Esophagus (tissue), 2 donors: ENCODE measurements around the gene CCDC50. TPM values are rescaled to one million over a fixed set of nuclear protein-coding genes. Genes with fewer than 3 reads are reported as not detected.

ENCODE experiments used
- H3K27ac ChIP-seq, 2 donors: one replicate each; pipeline ENCODE4 v1.5.1; 2013; ENCODE audit warnings: low read depth in 2 of 2, mild to moderate bottlenecking in 2 of 2, inconsistent platforms in 1 of 2, low read length in 1 of 2, moderate library complexity in 1 of 2
- H3K27me3 ChIP-seq, 2 donors: one replicate each; pipeline ENCODE4 v1.6.1; 2013; ENCODE audit warnings: low read length in 2 of 2, control low read depth in 1 of 2, mild to moderate bottlenecking in 1 of 2; ENCODE audit not compliant: insufficient read depth in 2 of 2, control insufficient read depth in 1 of 2
- H3K36me3 ChIP-seq, 2 donors: one replicate each; pipeline ENCODE4 v1.6.1; 2013; ENCODE audit warnings: low read length in 1 of 2; ENCODE audit not compliant: control insufficient read depth in 2 of 2, insufficient read depth in 2 of 2
- H3K4me1 ChIP-seq, 2 donors: one replicate each; pipeline ENCODE4 v1.6.1; 2013; ENCODE audit warnings: low read length in 1 of 2; ENCODE audit not compliant: control insufficient read depth in 2 of 2, insufficient read depth in 2 of 2
- H3K4me3 ChIP-seq, 2 donors: one replicate each; pipeline ENCODE4 v1.5.1; 2013; ENCODE audit warnings: low read length in 2 of 2, mild to moderate bottlenecking in 2 of 2, low read depth in 1 of 2, moderate library complexity in 1 of 2
- H3K9me3 ChIP-seq, 2 donors: one replicate each; pipeline ENCODE4 v1.6.1; 2013; ENCODE audit warnings: mild to moderate bottlenecking in 2 of 2, low read depth in 1 of 2, low read length in 1 of 2, moderate library complexity in 1 of 2; ENCODE audit not compliant: control insufficient read depth in 2 of 2, insufficient read depth in 1 of 2
- WGBS, 2 donors: extraction: QIAGEN DNeasy Blood & Tissue Kit; methylation state at CpG; one replicate each; pipeline ENCODE4 v1.1.7; 2013; 5-methylcytosine and 5-hydroxymethylcytosine counted together
- polyA plus RNA-seq, 2 donors: library from polyadenylated mRNA; stranded (reverse); fragments of 200-250 nt; gene quantifications; one replicate each; pipeline ENCODE4 v1.2.3, GENCODE V29; 2013
- donor health status: healthy with polysubstance abuse.
- donor health status: Bipolar disorder and iron deficiency.

Gene CCDC50
- polyA plus RNA-seq, 2 donors: 12.8 to 14.9 TPM

- H3K27me3 ChIP-seq: no peaks in the 10 kb centered on the region
- H3K4me1 ChIP-seq: no peaks in the 10 kb centered on the region
- H3K9me3 ChIP-seq: no peaks in the 10 kb centered on the region
- H3K4me3 ChIP-seq: no peak overlapping the region
- 62 to 66% methylated on average over 3 of the region's 3 CpGs for WGBS, 2 donors
- H3K27ac ChIP-seq: no peak overlapping the region
- H3K36me3 ChIP-seq: no peaks in the 10 kb centered on the region
Observed at GRCh38 chr3:191424881-191425280, 95.7 kb downstream of the CCDC50 start.

- Histone ChIP-seq H3K27me3 (no peaks in the 10 kb centered on the region), H3K36me3 (no peaks in the 10 kb centered on the region), H3K4me3 (no peak overlapping the region), H3K9me3 (no peaks in the 10 kb centered on the region), H3K27ac (no peak overlapping the region), H3K4me1 (no peaks in the 10 kb centered on the region)
- 85 to 87% methylated on average over 11 of the region's 11 CpGs for WGBS, 2 donors
Observed at GRCh38 chr3:191425322-191425734, 96.1 kb downstream of the CCDC50 start.

- H3K36me3 ChIP-seq: no peaks in the 10 kb centered on the region
- 62 to 74% methylated on average over 1 of the region's 1 CpG for WGBS, 2 donors
- no peak overlapping the region for H3K4me3 ChIP-seq
- no peaks in the 10 kb centered on the region for H3K9me3 ChIP-seq
- no peak overlapping the region for H3K27ac ChIP-seq
- no peaks in the 10 kb centered on the region for H3K27me3 ChIP-seq
- H3K4me1 ChIP-seq: no peaks in the 10 kb centered on the region
Observed at GRCh38 chr3:191426311-191426710, 97.1 kb downstream of the CCDC50 start.

- Histone ChIP-seq H3K27ac (no peak overlapping the region), H3K36me3 (no peaks in the 10 kb centered on the region), H3K4me3 (no peak overlapping the region), H3K27me3 (no peaks in the 10 kb centered on the region), H3K4me1 (no peaks in the 10 kb centered on the region), H3K9me3 (no peaks in the 10 kb centered on the region)
- WGBS, 2 donors: 96 to 98% methylated on average over 1 of the region's 1 CpG
Observed at GRCh38 chr3:191428177-191428576, 99.0 kb downstream of the CCDC50 start.

- Histone ChIP-seq H3K4me3 (no peak overlapping the region), H3K4me1 (no peaks in the 10 kb centered on the region), H3K9me3 (no peaks in the 10 kb centered on the region), H3K27ac (no peak overlapping the region), H3K27me3 (no peaks in the 10 kb centered on the region), H3K36me3 (no peaks in the 10 kb centered on the region)
- 63 to 65% methylated on average over 4 of the region's 4 CpGs for WGBS, 2 donors
Observed at GRCh38 chr3:191430103-191430502, 100.9 kb downstream of the CCDC50 start.

GRCh38 chr3:191431160-191431822 lies 102.1 kb downstream of the CCDC50 start:
- Histone ChIP-seq H3K4me1 (no peaks in the 10 kb centered on the region), H3K27ac (no peak overlapping the region), H3K4me3 (no peak overlapping the region), H3K9me3 (no peaks in the 10 kb centered on the region), H3K36me3 (no peaks in the 10 kb centered on the region), H3K27me3 (no peaks in the 10 kb centered on the region)
- WGBS, 2 donors: 57 to 70% methylated on average over 5 of the region's 5 CpGs

- WGBS, 2 donors: 91 to 92% methylated on average over 5 of the region's 5 CpGs
Observed at GRCh38 chr3:191432162-191432561, 103.0 kb downstream of the CCDC50 start.

GRCh38 chr3:191434024-191434423 lies 104.8 kb downstream of the CCDC50 start:
- Histone ChIP-seq H3K9me3 (no peaks in the 10 kb centered on the region), H3K4me1 (no peaks in the 10 kb centered on the region), H3K36me3 (no peaks in the 10 kb centered on the region), H3K27ac (no peak overlapping the region), H3K4me3 (no peak overlapping the region), H3K27me3 (no peaks in the 10 kb centered on the region)
- WGBS, 2 donors: 35 to 46% methylated on average over 1 of the region's 1 CpG

More at GRCh38 chr3:191432162-191432561, 103.0 kb downstream of the CCDC50 start:
- Histone ChIP-seq H3K36me3 (no peaks in the 10 kb centered on the region), H3K27ac (no peak overlapping the region), H3K9me3 (no peaks in the 10 kb centered on the region), H3K4me3 (no peak overlapping the region), H3K4me1 (no peaks in the 10 kb centered on the region), H3K27me3 (no peaks in the 10 kb centered on the region)

GRCh38 chr3:191435981-191436380 lies 106.8 kb downstream of the CCDC50 start:
- H3K4me1 ChIP-seq: no peaks in the 10 kb centered on the region
- no peak overlapping the region for H3K4me3 ChIP-seq
- no peaks in the 10 kb centered on the region for H3K36me3 ChIP-seq
- no peaks in the 10 kb centered on the region for H3K9me3 ChIP-seq
- no peaks in the 10 kb centered on the region for H3K27me3 ChIP-seq
- 64 to 69% methylated on average over 2 of the region's 2 CpGs for WGBS, 2 donors
- H3K27ac ChIP-seq: no peak overlapping the region

- no peaks in the 10 kb centered on the region for H3K9me3 ChIP-seq
- H3K27me3 ChIP-seq: no peaks in the 10 kb centered on the region
- H3K36me3 ChIP-seq: no peaks in the 10 kb centered on the region
- no peak overlapping the region for H3K4me3 ChIP-seq
- H3K27ac ChIP-seq: no peak overlapping the region
- 76 to 87% methylated on average over 2 of the region's 2 CpGs for WGBS, 2 donors
- no peaks in the 10 kb centered on the region for H3K4me1 ChIP-seq
Observed at GRCh38 chr3:191438150-191438814, 109.1 kb downstream of the CCDC50 start.
